GM12878 (cell line): Measurements from ENCODE around the gene LRIT2. TPM values are rescaled to one million over a fixed set of nuclear protein-coding genes. Genes with fewer than 3 reads are reported as not detected.

Experiments used
- ATAC-seq: fragments of 200-7000 bp; cut with Tn5 transposase; 3 replicates; pipeline ENCODE4 v1.9.1; 2020; ENCODE audit warnings: mild to moderate bottlenecking, moderate library complexity
- BruUV-seq: library from RNA; stranded (reverse); fragments of 400-500 nt; replicated peaks from 2 replicates; lab custom pipeline; 2021; lab: Mats Ljungman, UMichigan
- CTCF ChIA-PET: fragments of 300-600 bp; sonication (Branson Sonifier 250); formaldehyde crosslinking; extraction: SDS; loops from one replicate; lab custom pipeline; 2021; ENCODE audit warnings: inconsistent platforms; lab: Yijun Ruan, JAX
- POLR2A ChIA-PET: fragments of 350-600 bp; formaldehyde crosslinking; extraction: SDS; loops from one replicate; lab custom pipeline; 2021; ENCODE audit warnings: inconsistent platforms; lab: Charles Lee
- RAD21 ChIA-PET: fragments of 300-600 bp; sonication (Branson Sonifier 250); formaldehyde crosslinking; loops from one replicate; lab custom pipeline; 2023; ENCODE audit warnings: antibody characterized with exemption; ENCODE audit not compliant: unreplicated experiment; lab: Charles Lee
- SMC1A ChIA-PET: fragments of 300-600 bp; sonication (Branson Sonifier 250); formaldehyde crosslinking; loops from one replicate; lab custom pipeline; 2023; ENCODE audit not compliant: unreplicated experiment, uncharacterized antibody; lab: Charles Lee
- DNase-seq: peaks from one replicate; pipeline ENCODE4 v3.0.0-alpha.2; 2011; ENCODE audit warnings: low read depth, low spot score
- FAIRE-seq: peaks from 3 replicates; lab custom pipeline; 2011; peaks lifted over from hg19 to GRCh38; lab: Jason Lieb, UNC
- H2AFZ ChIP-seq: 2 replicates; pipeline ENCODE4 v1.6.0; 2011; ENCODE audit warnings: low read depth, low read length, control low read depth; ENCODE audit not compliant: control insufficient read depth
- H3K27ac ChIP-seq: 2 replicates; pipeline ENCODE4 v1.5.1; 2011; ENCODE audit warnings: control low read depth; ENCODE audit not compliant: control insufficient read depth, insufficient read depth
- H3K27me3 ChIP-seq, 2 experiments: replicated peaks in 1 of 2; 2 replicates each; pipeline versions ENCODE4 v1.6.0 to v1.6.1; 2011; ENCODE audit warnings: low read length in 1 of 2; ENCODE audit not compliant: control insufficient read depth in 2 of 2, insufficient read depth in 2 of 2
- H3K36me3 ChIP-seq, 2 experiments: 2 replicates each; pipeline ENCODE4 v1.5.1; 2011; ENCODE audit warnings: low read length in 1 of 2; ENCODE audit not compliant: control insufficient read depth in 2 of 2, insufficient read depth in 2 of 2
- H3K4me1 ChIP-seq: 2 replicates; pipeline ENCODE4 v1.6.1; 2011; ENCODE audit warnings: mild to moderate bottlenecking, low read length, moderate library complexity, mixed read lengths; ENCODE audit not compliant: control insufficient read depth, insufficient read depth
- H3K4me2 ChIP-seq: 2 replicates; pipeline ENCODE4 v1.6.0; 2011; ENCODE audit warnings: control low read depth; ENCODE audit not compliant: control insufficient read depth, insufficient read depth
- H3K4me3 ChIP-seq: fragments of 200-600 bp; sonication (generic); 2 replicates; pipeline ENCODE4 v1.5.1; 2016
- H3K79me2 ChIP-seq: 2 replicates; pipeline ENCODE4 v1.6.0; 2011; ENCODE audit warnings: low read length; ENCODE audit not compliant: control insufficient read depth, insufficient read depth
- H3K9ac ChIP-seq: 2 replicates; pipeline ENCODE4 v1.8.0; 2011; ENCODE audit warnings: low read length, control low read depth, mixed read lengths; ENCODE audit not compliant: control insufficient read depth, insufficient read depth
- H3K9me3 ChIP-seq: replicated peaks from 3 replicates; pipeline ENCODE4 v1.5.1; 2011; ENCODE audit warnings: mild to moderate bottlenecking, low read length; ENCODE audit not compliant: control insufficient read depth, insufficient read depth
- H4K20me1 ChIP-seq: 2 replicates; pipeline ENCODE4 v1.6.0; 2011; ENCODE audit not compliant: control insufficient read depth, insufficient read depth
- BRCA1 ChIP-seq: IDR thresholded peaks from 2 replicates; pipeline ENCODE4 v1.6.1; 2011; ENCODE audit warnings: low read depth, low read length, improper control_type of control experiment
- EGR1 ChIP-seq, 2 experiments: IDR thresholded peaks; 1 replicate in 1 of 2; 2 replicates in 1 of 2; pipeline ENCODE4 v1.6.1; 2011 to 2012; ENCODE audit warnings: low read depth in 2 of 2, low read length in 2 of 2, borderline replicate concordance in 1 of 2, mild to moderate bottlenecking in 1 of 2, moderate library complexity in 1 of 2
- NR2C1 ChIP-seq: fragments of 450-650 bp; IDR thresholded peaks from 2 replicates; pipeline ENCODE4 v1.6.1; 2017; ENCODE audit warnings: antibody characterized with exemption, mild to moderate bottlenecking, moderate library complexity
- TCF3 ChIP-seq: IDR thresholded peaks from 2 replicates; pipeline ENCODE4 v1.6.1; 2012; ENCODE audit warnings: low read depth, mild to moderate bottlenecking, low read length, borderline replicate concordance; ENCODE audit not compliant: insufficient read depth
- YBX1 ChIP-seq: fragments of 450-650 bp; IDR thresholded peaks from 2 replicates; pipeline ENCODE4 v1.6.1; 2016; ENCODE audit warnings: antibody characterized with exemption
- WGBS: methylation state at CpG from one replicate; pipeline ENCODE4 v1.1.6; 2016; ENCODE audit warnings: low lambda C conversion rate; ENCODE audit not compliant: insufficient replicate concordance, insufficient coverage; ENCODE audit errors: missing lambda C conversion rate; 5-methylcytosine and 5-hydroxymethylcytosine counted together
- in situ Hi-C: fragments of 300-500 bp; cut with MboI; formaldehyde crosslinking; loops from 9 replicates; pipeline ENCODE4 v1.14.3; 2018; ENCODE audit warnings: mixed read lengths
- intact Hi-C: fragments of 100-400 bp; cut with micrococcal nuclease; formaldehyde crosslinking; loops from one replicate; pipeline ENCODE4 v1.14.2; 2022; ENCODE audit not compliant: unreplicated experiment
- polyA plus RNA-seq, 11 experiments: library from polyadenylated mRNA; depleted of rRNA in 4 of 11; unstranded in 6 of 11; stranded (reverse) in 5 of 11; fragments of >200 nt; fragmentation: Nextera tagmentation in 4 of 11; fragmentation: Illumina TruSeq in 1 of 11; extraction: Ambion mirVana in 4 of 11; extraction: Trizol in 1 of 11; gene quantifications; 1 replicate in 1 of 11; 2 replicates in 10 of 11; pipeline versions ENCODE4 v1.2.1 to v1.2.3, GENCODE V29; 2011 to 2016; ENCODE audit warnings: inconsistent platforms in 2 of 11, missing spikeins in 2 of 11, low read depth in 1 of 11
- total RNA-seq, 4 experiments: library from RNA; depleted of rRNA in 3 of 4; stranded (reverse); fragments of >200 nt in 3 of 4; fragmentation: Illumina TruSeq in 1 of 4; extraction: Trizol in 1 of 4; gene quantifications; 2 replicates each; pipeline versions ENCODE4 v1.2.1 to v1.2.3, GENCODE V29; 2013 to 2021
- TF ChIP-seq, protein P1 (sequence below): fragments of 450-650 bp; IDR thresholded peaks from 2 replicates; pipeline ENCODE4 v1.6.1; 2017; ENCODE audit warnings: mild to moderate bottlenecking, moderate library complexity
- TF ChIP-seq, protein P2 (sequence below): fragments of 450-650 bp; IDR thresholded peaks from 2 replicates; pipeline ENCODE4 v1.6.1; 2018; ENCODE audit warnings: borderline replicate concordance, mild to moderate bottlenecking; ENCODE audit not compliant: partially characterized antibody
- TF ChIP-seq, protein P3 (sequence below): fragments of 450-650 bp; conservative IDR thresholded peaks from 2 replicates; pipeline ENCODE4 v1.6.1; 2017; ENCODE audit warnings: mild to moderate bottlenecking, moderate library complexity

Gene LRIT2
- total and polyA plus RNA-seq, 10 of the 15 experiments (the other 5 are each of a cell fraction or from before 2014, with no cell fraction given): not detected

DNA sequence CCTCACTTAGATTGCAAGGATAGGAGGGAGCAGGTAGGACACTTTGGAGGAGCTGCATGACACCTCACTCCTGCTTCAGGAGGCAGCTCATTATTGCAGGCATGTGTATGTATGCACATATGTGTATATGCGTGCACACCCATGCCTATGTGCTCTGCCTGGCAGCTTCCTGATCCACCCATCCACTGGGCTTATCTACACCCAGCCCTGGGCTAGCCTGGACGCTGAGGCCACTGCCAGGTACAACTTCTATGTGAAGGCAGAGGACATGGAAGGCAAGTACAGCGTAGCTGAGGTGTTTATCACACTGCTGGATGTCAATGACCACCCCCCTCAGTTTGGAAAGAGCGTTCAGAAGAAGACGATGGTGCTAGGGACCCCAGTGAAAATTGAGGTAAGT lies 13.3 kb downstream of the LRIT2 start (continued):
- TF ChIP-seq, protein P1, sequence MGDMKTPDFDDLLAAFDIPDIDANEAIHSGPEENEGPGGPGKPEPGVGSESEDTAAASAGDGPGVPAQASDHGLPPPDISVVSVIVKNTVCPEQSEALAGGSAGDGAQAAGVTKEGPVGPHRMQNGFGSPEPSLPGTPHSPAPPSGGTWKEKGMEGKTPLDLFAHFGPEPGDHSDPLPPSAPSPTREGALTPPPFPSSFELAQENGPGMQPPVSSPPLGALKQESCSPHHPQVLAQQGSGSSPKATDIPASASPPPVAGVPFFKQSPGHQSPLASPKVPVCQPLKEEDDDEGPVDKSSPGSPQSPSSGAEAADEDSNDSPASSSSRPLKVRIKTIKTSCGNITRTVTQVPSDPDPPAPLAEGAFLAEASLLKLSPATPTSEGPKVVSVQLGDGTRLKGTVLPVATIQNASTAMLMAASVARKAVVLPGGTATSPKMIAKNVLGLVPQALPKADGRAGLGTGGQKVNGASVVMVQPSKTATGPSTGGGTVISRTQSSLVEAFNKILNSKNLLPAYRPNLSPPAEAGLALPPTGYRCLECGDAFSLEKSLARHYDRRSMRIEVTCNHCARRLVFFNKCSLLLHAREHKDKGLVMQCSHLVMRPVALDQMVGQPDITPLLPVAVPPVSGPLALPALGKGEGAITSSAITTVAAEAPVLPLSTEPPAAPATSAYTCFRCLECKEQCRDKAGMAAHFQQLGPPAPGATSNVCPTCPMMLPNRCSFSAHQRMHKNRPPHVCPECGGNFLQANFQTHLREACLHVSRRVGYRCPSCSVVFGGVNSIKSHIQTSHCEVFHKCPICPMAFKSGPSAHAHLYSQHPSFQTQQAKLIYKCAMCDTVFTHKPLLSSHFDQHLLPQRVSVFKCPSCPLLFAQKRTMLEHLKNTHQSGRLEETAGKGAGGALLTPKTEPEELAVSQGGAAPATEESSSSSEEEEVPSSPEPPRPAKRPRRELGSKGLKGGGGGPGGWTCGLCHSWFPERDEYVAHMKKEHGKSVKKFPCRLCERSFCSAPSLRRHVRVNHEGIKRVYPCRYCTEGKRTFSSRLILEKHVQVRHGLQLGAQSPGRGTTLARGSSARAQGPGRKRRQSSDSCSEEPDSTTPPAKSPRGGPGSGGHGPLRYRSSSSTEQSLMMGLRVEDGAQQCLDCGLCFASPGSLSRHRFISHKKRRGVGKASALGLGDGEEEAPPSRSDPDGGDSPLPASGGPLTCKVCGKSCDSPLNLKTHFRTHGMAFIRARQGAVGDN: no peak

DNA sequence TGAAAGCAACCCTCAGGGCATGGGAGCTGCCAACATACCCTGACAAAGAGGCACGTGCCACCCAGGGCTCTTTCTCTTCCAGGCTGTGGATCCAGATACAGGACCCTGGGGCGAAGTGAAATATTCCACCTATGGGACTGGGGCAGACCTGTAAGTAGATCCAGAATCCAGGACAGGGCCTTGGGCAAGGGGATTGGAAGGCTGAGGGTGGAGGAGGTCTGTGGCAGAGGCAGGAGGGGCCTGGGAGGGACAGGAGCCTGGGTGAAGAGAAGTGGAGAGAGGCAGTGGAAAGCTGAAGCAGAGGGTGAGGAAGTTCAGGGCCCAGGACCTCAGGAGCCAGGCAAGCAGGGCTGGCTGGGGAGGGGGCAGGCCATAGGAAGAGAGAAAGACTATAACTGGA lies 13.8 kb downstream of the LRIT2 start:
- BruUV-seq: no TSS peak
- POLR2A ChIA-PET: no interaction called here
- Histone ChIP-seq H3K9ac (no peak overlapping the region), H3K4me3 (no peak overlapping the region), H3K4me1 (no peaks in the 10 kb centered on the region), H4K20me1 (no peaks in the 10 kb centered on the region), H3K79me2 (no peaks in the 10 kb centered on the region), H2AFZ (no peak overlapping the region), H3K9me3 (no peaks in the 10 kb centered on the region), H3K36me3 (no peaks in the 10 kb centered on the region), H3K27ac (no peak overlapping the region), H3K27me3 (peaks cover 0 to 5% of the 10 kb centered on the region in 2 experiments), H3K4me2 (no peak overlapping the region)
- TF ChIP-seq, protein P2, sequence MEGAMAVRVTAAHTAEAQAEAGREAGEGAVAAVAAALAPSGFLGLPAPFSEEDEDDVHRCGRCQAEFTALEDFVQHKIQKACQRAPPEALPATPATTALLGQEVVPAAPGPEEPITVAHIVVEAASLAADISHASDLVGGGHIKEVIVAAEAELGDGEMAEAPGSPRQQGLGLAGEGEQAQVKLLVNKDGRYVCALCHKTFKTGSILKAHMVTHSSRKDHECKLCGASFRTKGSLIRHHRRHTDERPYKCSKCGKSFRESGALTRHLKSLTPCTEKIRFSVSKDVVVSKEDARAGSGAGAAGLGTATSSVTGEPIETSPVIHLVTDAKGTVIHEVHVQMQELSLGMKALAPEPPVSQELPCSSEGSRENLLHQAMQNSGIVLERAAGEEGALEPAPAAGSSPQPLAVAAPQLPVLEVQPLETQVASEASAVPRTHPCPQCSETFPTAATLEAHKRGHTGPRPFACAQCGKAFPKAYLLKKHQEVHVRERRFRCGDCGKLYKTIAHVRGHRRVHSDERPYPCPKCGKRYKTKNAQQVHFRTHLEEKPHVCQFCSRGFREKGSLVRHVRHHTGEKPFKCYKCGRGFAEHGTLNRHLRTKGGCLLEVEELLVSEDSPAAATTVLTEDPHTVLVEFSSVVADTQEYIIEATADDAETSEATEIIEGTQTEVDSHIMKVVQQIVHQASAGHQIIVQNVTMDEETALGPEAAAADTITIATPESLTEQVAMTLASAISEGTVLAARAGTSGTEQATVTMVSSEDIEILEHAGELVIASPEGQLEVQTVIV: no peak
- TF ChIP-seq BRCA1: no peak
- no peak for TF ChIP-seq EGR1 (IDR thresholded peaks at IDR 0.05; ENCODE audit: borderline replicate concordance in 1 of 2, low read depth in 2 of 2, low read length in 2 of 2)
- TF ChIP-seq TCF3: no peak
- no peak for TF ChIP-seq NR2C1
- TF ChIP-seq, protein P3, sequence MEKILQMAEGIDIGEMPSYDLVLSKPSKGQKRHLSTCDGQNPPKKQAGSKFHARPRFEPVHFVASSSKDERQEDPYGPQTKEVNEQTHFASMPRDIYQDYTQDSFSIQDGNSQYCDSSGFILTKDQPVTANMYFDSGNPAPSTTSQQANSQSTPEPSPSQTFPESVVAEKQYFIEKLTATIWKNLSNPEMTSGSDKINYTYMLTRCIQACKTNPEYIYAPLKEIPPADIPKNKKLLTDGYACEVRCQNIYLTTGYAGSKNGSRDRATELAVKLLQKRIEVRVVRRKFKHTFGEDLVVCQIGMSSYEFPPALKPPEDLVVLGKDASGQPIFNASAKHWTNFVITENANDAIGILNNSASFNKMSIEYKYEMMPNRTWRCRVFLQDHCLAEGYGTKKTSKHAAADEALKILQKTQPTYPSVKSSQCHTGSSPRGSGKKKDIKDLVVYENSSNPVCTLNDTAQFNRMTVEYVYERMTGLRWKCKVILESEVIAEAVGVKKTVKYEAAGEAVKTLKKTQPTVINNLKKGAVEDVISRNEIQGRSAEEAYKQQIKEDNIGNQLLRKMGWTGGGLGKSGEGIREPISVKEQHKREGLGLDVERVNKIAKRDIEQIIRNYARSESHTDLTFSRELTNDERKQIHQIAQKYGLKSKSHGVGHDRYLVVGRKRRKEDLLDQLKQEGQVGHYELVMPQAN: no peak
- no peak for TF ChIP-seq YBX1
- RAD21 ChIA-PET: interaction anchor here (0.9 to 1.9 kb wide), 3 partner anchors 51 to 76 kb away, joined by 3 to 9 read pairs (median 3); no protein-coding TSS in a partner anchor
- no peak for FAIRE-seq
- SMC1A ChIA-PET: interaction anchor here (4.6 kb wide), 1 partner anchor 63 kb away, joined by 29 read pairs; no protein-coding TSS in a partner anchor
- in situ Hi-C loops: no loop called here
- CTCF ChIA-PET: interaction anchor here (1.1 to 28.3 kb wide), 7 partner anchors 12 to 86 kb away, joined by 3 to 788 read pairs (median 4); partner anchors contain the start of gene GPR15LG
- ATAC-seq: no peak
- intact Hi-C loops: no loop called here
- DNase-seq: no peak
- WGBS: 0% methylated on average over 2 of the region's 2 CpGs
